Fibroblast of skin of left quadriceps (primary cell): Measurements from ENCODE around the gene RGS1.

Source experiments
- DNase-seq, 2 experiments: peaks; one replicate each; pipeline ENCODE4 v3.0.0-alpha.2; 2013; ENCODE audit warnings: low read depth in 2 of 2

RGS1 gene

GRCh38 chr1:192581131-192581927, 5.8 kb downstream of the RGS1 start:
- no peak for DNase-seq

GRCh38 chr1:192584866-192585265, 9.3 kb downstream of the RGS1 start:
- no peak for DNase-seq

GRCh38 chr1:192587386-192588266, 12.1 kb downstream of the RGS1 start:
- DNase-seq = no peak

DNA sequence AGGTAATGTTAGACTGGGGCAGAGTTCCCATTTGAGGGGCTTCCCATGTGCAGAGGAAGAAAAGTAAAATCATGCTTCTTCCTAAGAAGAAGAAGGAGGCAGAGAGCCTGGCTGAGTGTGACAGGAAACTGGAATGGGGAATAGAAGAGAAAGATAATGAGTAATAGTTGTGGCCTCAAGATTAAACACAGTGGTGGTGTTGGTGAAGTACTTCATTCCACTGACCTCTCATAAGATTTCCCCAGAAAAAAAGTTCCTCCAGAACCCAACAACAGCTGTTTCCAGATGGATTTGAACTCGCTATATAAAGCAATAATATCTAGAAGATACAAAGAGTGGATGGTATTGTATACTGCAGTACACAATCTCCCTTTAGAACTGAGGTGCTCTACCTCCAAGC, 13.0 kb downstream of the RGS1 start:
- DNase-seq = no peak

- DNase-seq = no peak
These were observed 14.2 kb downstream of the RGS1 start for GRCh38 chr1:192589813-192590212.

GRCh38 chr1:192592517-192592916, 16.9 kb downstream of the RGS1 start:
- DNase-seq = no peak

GRCh38 chr1:192592981-192593708, 17.6 kb downstream of the RGS1 start:
- no peak for DNase-seq

DNA sequence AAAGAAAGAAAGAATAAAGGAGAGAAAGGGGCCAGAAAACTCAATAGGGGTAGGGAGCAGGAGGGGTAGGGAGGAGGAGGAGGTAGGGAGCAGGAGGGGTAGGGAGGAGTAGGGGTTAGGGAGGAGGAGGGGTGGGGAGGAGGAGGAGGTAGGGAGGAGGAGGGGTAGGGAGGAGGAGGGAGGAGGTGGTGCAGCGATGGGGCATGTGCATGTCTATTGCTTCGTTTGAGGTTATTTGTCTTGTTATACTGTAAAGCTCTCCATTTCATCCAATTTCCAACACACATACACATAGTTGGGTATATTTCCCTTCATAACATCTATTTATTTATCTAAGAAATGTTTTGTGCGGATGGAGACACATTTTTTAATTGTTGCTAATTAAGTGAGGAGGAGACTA, 19.7 kb downstream of the RGS1 start:
- DNase-seq = no peak

GRCh38 chr1:192598589-192598988, 23.0 kb downstream of the RGS1 start:
- no peak for DNase-seq

- DNase-seq = no peak
These were observed 24.7 kb downstream of the RGS1 start for GRCh38 chr1:192600275-192600674.

DNA sequence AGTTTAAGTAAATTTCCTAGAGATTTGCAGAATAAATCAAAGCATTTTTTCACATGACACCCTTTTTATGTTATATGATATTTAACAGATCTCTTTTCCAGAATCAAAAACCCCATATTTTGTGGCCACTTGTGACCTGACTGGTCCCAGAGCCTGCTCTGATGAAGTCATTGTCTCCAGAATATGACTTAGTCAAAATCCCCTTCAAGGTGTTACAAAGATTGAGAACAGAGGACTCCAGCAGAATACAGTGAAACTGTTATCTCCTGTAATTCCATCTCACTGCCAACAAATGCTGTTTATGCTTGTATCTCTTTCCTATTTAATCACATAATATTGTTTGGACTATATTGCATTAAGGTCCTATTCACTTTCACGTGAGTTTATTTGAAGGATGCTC, 25.6 kb downstream of the RGS1 start:
- DNase-seq = no peak

- DNase-seq = no peak
These were observed 26.0 kb downstream of the RGS1 start for GRCh38 chr1:192601567-192601966.

DNA sequence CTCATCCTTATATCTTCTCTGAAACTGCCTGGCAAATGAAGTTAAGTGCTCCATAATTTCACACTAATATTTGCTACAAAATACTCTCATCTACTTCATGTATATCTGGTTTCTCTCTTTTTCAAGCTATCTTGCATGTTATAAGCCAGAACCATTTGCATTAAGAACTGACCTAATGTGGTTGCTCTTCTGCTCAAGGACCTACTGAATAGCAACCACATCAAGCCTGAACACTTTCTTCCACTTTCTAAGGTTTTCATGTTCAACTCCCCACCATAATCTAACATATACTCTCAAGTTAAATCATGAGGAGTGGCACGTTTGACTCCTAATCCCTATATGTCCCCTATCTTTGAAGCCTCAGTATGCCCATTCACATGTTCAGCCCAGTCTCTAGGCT, 27.2 kb downstream of the RGS1 start:
- DNase-seq = no peak

DNA sequence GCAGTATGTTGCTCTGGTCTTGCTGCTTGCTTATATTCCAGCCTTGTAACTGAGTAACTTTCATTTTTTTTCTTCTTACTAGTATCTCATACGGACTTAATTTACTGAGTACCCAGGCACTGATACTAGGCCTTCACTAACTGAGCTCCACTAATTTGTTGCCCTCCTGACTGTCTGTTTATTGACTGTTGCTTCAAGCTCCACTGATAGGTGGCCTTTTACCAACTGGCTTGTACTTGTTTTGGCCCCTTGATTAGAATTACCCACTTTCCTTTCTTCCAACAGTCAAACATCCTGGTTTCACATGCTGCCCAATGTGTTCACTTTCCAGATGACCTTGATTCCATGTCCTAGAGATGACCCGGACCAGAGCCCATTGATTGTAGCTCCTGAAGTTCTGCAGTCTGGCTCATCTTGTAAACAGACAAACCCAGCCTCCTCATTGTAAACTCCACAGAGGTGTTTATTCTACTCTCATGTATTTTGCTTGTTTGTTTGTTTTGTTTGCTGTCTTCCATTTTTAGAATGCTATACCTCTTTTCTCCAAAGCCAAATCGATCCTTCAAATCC, 27.7 kb downstream of the RGS1 start:
- DNase-seq = no peak

DNA sequence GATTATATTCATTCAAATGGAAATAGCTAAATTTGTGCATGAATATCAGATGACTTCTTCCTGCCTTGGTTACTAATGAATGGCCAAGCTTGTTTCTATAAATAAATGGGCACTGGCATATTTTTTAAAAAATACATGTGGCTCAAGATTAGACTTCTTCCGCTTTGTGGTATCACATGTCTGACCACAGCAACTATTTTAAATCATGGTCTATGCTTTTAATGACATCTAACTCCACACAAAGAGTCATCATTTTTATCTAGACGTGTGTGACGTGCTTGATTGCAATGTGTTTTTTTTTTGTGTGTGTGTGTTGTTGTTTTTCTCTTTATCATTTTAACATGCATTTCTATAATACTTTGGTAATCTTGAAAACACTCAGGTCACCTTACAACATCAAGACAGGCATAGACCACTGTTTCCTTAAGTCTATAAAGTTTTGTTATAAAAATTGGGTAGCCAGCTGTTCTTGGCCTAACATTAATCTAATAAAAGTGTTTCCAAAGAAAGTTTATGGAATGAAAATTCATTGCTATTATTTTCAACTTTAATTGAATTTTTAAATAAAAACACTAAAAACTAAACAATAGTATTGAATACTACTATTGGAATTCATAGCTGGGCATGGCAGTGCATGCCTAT, 29.5 kb downstream of the RGS1 start:
- DNase-seq = no peak

DNA sequence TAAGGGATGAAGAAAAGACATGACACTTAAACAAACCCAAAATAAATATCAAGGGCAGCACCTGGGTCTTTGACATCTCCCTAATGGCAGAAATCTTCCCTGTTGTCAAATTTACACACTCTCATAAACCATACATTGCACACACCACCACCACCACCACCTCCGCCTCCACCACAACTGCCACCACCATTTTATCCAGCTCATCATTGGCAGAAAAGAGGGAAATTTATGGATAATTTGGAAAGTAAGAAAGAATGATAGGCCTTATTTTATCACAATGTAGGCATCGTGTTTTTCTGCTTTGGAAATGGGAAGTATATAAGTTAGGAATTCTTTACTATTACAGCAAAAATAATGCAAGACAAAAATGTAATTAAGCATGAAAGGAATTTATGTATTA, 33.1 kb downstream of the RGS1 start:
- no peak for DNase-seq

DNA sequence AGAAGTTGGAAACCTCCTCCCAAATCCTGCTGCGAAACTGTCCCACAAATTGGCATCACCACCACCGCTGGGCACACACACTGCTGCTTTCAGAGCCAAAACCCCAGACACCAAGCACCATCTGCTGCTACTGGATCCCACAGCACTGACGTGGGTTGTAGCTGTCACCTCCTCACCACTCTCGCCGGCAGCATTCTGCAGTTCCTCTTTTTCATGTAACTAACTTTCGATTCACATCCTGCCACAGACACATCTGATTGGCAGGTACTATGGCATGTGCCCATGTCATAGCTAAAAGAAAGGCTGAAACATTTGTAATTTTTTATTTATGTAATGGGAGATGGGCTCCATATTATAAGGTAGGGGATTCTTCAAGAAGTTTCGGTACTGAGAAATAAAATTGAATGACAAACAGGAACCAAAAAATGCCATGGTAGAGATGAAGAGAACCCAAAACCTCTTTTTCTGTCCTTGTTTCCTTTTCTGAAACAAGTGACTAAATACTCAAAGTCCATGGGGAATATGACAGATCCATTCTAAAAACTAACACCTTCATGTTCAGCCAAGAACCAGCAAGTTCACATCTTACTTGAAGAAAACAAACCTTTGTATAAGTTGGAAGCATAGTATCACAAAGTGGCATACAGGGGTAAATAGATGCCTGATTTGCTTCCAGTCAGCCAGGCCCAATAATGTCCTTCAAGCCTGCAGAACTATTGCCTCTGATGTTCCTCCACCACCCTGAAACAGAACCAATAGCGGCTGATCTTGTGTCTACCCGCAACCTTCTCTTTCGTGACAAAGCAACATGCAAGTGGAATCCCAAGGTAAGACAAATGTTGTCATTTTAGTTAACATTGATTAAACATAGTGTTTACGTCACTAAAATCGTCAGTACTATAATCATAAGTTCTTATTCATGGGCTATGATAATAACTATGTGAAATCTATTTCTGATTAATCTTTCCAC, 33.8 kb downstream of the RGS1 start:
- DNase-seq = no peak

DNA sequence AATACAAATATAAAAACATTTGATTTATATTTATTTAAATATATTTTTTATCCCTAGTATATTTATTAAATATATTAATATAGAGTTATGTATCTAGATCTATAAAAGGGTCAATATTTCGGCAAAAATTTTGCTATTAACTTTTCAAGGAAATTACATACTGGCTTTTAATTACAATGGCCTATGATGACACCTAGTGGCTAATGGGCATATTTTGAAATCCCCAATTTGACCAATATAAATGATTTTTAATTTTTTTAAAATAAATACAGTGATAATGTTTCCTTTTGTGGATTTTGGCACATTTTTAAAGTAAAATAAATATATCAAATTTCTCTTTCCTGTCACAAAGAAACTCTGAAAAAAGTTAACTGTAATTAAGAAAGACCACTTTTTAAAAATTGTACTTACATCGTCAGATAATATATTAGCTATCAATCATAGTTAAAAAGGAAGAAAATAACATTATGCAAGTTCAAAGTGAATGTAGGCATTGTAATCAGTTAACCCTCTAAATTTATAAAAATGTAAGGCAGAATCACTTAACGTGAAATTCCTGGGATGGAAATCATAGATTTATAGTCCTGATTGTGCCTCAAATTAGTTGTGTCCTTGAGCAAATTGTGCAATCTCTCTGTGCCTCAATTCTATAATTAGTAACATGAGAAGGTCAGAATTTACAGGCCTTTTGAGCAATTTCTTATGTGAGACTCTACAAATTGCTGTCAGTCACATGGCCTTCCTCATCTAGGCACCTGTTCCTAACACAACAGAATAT, 34.7 kb downstream of the RGS1 start:
- DNase-seq = no peak

GRCh38 chr1:192615055-192615454, 39.5 kb downstream of the RGS1 start:
- DNase-seq = no peak
